ENCODE measurements around the gene GPC3.

GPC3 gene

DNA sequence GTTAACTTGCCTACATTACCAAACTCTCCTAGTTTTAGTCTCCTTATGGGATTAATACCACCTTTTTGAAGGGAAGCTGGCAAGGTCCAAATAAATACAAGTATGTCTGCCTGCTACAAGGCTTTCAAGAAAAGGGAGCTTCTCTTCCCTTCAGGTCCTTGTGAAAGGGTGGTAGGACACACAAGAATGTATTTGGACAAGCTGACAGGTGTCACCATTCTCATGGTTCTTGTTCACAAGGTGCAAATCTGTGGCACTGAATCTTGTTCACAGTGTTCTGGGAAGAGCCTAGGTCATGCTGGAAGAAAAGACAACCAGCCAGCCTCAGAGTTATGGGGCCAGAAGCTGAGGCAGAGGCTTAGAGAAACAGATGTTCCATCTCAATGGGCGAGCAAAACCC is 41.9 kb downstream of the GPC3 start:
- Histone ChIP-seq H3K4me3 (ENCODE audit: low read depth in 1 of 2, low read length in 1 of 2) (no peak overlapping the region), H3K4me1 (ENCODE audit: control insufficient read depth in 1 of 2, insufficient read depth in 1 of 2, low read depth in 1 of 2, low read length in 1 of 2) (no peaks in the 10 kb centered on the region), H3K9me3 (no peaks in the 10 kb centered on the region), H3K27ac (no peak overlapping the region), H3K36me3 (no peaks in the 10 kb centered on the region), H3K27me3 (no peaks in the 10 kb centered on the region)
- TF ChIP-seq, protein P1, sequence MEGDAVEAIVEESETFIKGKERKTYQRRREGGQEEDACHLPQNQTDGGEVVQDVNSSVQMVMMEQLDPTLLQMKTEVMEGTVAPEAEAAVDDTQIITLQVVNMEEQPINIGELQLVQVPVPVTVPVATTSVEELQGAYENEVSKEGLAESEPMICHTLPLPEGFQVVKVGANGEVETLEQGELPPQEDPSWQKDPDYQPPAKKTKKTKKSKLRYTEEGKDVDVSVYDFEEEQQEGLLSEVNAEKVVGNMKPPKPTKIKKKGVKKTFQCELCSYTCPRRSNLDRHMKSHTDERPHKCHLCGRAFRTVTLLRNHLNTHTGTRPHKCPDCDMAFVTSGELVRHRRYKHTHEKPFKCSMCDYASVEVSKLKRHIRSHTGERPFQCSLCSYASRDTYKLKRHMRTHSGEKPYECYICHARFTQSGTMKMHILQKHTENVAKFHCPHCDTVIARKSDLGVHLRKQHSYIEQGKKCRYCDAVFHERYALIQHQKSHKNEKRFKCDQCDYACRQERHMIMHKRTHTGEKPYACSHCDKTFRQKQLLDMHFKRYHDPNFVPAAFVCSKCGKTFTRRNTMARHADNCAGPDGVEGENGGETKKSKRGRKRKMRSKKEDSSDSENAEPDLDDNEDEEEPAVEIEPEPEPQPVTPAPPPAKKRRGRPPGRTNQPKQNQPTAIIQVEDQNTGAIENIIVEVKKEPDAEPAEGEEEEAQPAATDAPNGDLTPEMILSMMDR (IDR thresholded peaks at IDR 0.05): no peak

DNA sequence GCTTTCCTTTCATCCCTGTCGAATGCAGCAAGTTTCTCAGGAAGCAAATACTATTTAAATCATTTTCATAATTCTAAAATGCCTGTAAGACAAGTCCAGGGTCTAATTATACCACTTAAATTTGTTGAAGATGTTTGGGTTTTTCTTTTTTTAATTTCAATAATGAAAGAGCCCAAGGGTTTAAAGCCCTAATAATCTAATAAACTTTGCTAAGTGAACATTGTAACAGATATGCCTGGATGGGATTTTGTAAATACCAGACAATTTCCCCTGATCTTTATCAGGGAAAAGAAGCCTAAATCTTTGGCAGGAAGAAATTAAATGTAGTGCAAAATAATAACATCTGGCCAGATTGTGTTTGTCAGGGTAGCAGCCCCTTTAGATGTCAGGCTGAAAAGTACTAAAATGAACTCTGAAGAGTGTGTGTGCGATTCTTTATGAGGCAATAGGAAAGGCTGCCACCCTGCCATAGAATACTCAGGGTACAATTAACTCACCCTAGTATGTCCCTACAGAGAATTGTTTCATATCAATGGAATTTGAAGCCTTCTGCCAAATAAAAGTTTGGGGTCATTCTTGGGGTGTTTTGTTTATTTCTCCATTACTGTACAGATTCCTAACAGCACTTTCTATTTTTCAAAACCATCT is 45.6 kb downstream of the GPC3 start:
- no peak overlapping the region for H3K4me3 ChIP-seq (ENCODE audit: low read depth in 1 of 2, low read length in 1 of 2)
- no peaks in the 10 kb centered on the region for H3K4me1 ChIP-seq (ENCODE audit: control insufficient read depth in 1 of 2, insufficient read depth in 1 of 2, low read depth in 1 of 2, low read length in 1 of 2)
- no peak overlapping the region for H3K27ac ChIP-seq
- TF ChIP-seq, protein P1 (IDR thresholded peaks at IDR 0.05): no peak
- H3K27me3 ChIP-seq: no peaks in the 10 kb centered on the region
- H3K9me3 ChIP-seq: no peaks in the 10 kb centered on the region
- no peaks in the 10 kb centered on the region for H3K36me3 ChIP-seq

DNA sequence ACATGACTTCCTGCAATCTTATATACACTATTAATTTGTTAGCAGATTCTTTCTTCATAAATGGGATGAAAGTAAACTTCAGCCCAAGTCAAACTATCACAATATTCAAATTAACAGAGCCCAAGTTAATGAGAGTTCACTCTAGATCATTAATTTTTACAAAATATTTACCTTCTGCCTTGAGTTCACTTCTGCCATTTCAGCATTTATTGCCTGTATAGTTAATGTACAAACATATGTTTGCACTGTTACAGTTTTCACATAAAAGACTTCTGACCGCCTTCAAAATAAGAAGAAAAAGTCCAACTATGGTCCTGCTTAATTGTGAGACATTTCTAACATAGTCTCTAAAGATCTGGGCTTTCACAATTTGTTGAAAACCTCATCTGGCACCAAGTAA is 46.9 kb downstream of the GPC3 start:
- no peaks in the 10 kb centered on the region for H3K9me3 ChIP-seq
- H3K27ac ChIP-seq: no peak overlapping the region
- no peaks in the 10 kb centered on the region for H3K4me1 ChIP-seq (ENCODE audit: control insufficient read depth in 1 of 2, insufficient read depth in 1 of 2, low read depth in 1 of 2, low read length in 1 of 2)
- no peaks in the 10 kb centered on the region for H3K27me3 ChIP-seq
- TF ChIP-seq, protein P1 (IDR thresholded peaks at IDR 0.05): no peak
- no peak overlapping the region for H3K4me3 ChIP-seq (ENCODE audit: low read depth in 1 of 2, low read length in 1 of 2)
- no peaks in the 10 kb centered on the region for H3K36me3 ChIP-seq

DNA sequence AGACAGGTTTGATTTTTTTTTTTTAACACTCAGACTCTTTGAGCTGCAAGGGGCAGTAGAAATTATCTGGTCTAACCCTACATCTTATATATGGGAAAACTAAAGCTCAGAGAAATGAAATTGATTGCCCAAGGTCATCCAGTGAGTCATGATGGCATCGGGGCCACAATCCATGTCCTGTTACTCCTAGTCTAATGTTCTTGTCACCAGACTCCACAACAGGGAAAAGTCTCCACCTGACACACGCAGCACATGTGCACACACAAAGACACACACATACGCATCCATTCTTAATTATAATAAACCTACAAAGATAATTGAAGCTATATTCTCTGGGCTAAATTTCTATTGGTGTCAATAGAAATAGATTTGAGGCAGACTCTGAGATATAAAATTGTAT is 48.4 kb downstream of the GPC3 start:
- Histone ChIP-seq H3K9me3 (no peaks in the 10 kb centered on the region), H3K4me3 (ENCODE audit: low read depth in 1 of 2, low read length in 1 of 2) (no peak overlapping the region), H3K27ac (no peak overlapping the region), H3K4me1 (ENCODE audit: control insufficient read depth in 1 of 2, insufficient read depth in 1 of 2, low read depth in 1 of 2, low read length in 1 of 2) (no peaks in the 10 kb centered on the region), H3K27me3 (no peaks in the 10 kb centered on the region), H3K36me3 (no peaks in the 10 kb centered on the region)
- TF ChIP-seq, protein P1 (IDR thresholded peaks at IDR 0.05): no peak

DNA sequence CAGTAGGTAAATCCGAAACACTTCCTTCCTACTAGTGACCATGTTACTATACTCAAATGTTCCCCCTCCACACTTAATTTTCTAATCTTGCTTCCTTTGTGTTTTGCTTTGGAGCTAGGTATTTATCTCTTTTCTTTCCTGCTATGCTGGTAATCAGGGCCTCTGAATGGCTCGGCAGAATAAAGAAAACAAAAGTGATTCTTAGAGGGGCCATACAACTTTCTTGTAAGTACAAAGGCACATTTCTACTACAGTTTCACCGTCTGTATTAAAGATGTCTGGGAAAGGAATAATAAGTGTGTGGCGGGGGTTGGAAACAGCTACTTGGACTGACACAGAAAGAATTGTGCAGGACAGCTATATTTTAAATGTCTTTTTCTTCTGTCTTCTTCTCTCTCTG is 50.3 kb downstream of the GPC3 start:
- H3K9me3 ChIP-seq: no peaks in the 10 kb centered on the region
- no peaks in the 10 kb centered on the region for H3K27me3 ChIP-seq
- no peak overlapping the region for H3K4me3 ChIP-seq (ENCODE audit: low read depth in 1 of 2, low read length in 1 of 2)
- H3K36me3 ChIP-seq: no peaks in the 10 kb centered on the region
- TF ChIP-seq, protein P1 (IDR thresholded peaks at IDR 0.05): no peak
- H3K27ac ChIP-seq: no peak overlapping the region
- no peaks in the 10 kb centered on the region for H3K4me1 ChIP-seq (ENCODE audit: control insufficient read depth in 1 of 2, insufficient read depth in 1 of 2, low read depth in 1 of 2, low read length in 1 of 2)
